Keratinocyte (primary cell): ENCODE results near the gene GJA4. TPM values are rescaled to one million over a fixed set of nuclear protein-coding genes. Genes with fewer than 3 reads are reported as not detected.

Source experiments
- DNase-seq: peaks from one replicate; pipeline ENCODE4 v3.0.0-alpha.2; 2011; ENCODE audit warnings: low read depth, missing footprints, low spot score
- FAIRE-seq: peaks from 2 replicates; lab custom pipeline; 2011; peaks lifted over from hg19 to GRCh38; lab: Jason Lieb, UNC
- H2AFZ ChIP-seq: 2 replicates; pipeline ENCODE4 v1.6.0; 2012; ENCODE audit warnings: low read length, control low read depth, inconsistent platforms; ENCODE audit not compliant: control insufficient read depth
- H3K27ac ChIP-seq: 2 replicates; pipeline ENCODE4 v1.5.1; 2011; ENCODE audit warnings: low read length; ENCODE audit not compliant: control insufficient read depth, insufficient read depth
- H3K27me3 ChIP-seq: 3 replicates; pipeline ENCODE4 v1.6.0; 2011; ENCODE audit warnings: low read length; ENCODE audit not compliant: control insufficient read depth, insufficient read depth; ENCODE audit errors: extremely low read depth
- H3K36me3 ChIP-seq, 2 experiments: 2 replicates in 1 of 2; 3 replicates in 1 of 2; pipeline ENCODE4 v1.5.1; 2011; ENCODE audit warnings: low read length in 2 of 2, mild to moderate bottlenecking in 1 of 2; ENCODE audit not compliant: control insufficient read depth in 2 of 2, insufficient read depth in 2 of 2; ENCODE audit errors: extremely low read depth in 1 of 2
- H3K4me1 ChIP-seq: 3 replicates; pipeline ENCODE4 v1.5.1; 2011; ENCODE audit warnings: low read length; ENCODE audit not compliant: control insufficient read depth, insufficient read depth; ENCODE audit errors: extremely low read depth
- H3K4me2 ChIP-seq: 3 replicates; pipeline ENCODE4 v1.6.0; 2011; ENCODE audit warnings: low read depth, low read length; ENCODE audit not compliant: control insufficient read depth, insufficient read depth; ENCODE audit errors: extremely low read depth
- H3K4me3 ChIP-seq, 3 experiments: fragments of 200-600 bp in 1 of 3; sonication (generic) in 1 of 3; 2 replicates in 2 of 3; 3 replicates in 1 of 3; pipeline ENCODE4 v1.5.1; 2011 to 2016; ENCODE audit warnings: low read length in 3 of 3, mild to moderate bottlenecking in 3 of 3, control low read depth in 2 of 3, inconsistent platforms in 1 of 3, low read depth in 1 of 3, mixed read lengths in 1 of 3, mixed run types in 1 of 3, moderate library complexity in 1 of 3; ENCODE audit not compliant: control insufficient read depth in 2 of 3, insufficient read depth in 2 of 3; ENCODE audit errors: extremely low read depth in 1 of 3
- H3K79me2 ChIP-seq: 2 replicates; pipeline ENCODE4 v1.6.0; 2012; ENCODE audit warnings: low read length; ENCODE audit not compliant: control insufficient read depth, insufficient read depth
- H3K9ac ChIP-seq: 3 replicates; pipeline ENCODE4 v1.6.0; 2011; ENCODE audit warnings: low read length; ENCODE audit not compliant: control insufficient read depth, insufficient read depth; ENCODE audit errors: extremely low read depth
- H3K9me1 ChIP-seq: 3 replicates; pipeline ENCODE4 v1.6.0; 2011; ENCODE audit warnings: low read length; ENCODE audit not compliant: control insufficient read depth, insufficient read depth; ENCODE audit errors: extremely low read depth
- H3K9me3 ChIP-seq: 2 replicates; pipeline ENCODE4 v1.5.1; 2012; ENCODE audit warnings: low read depth, low read length; ENCODE audit not compliant: control insufficient read depth
- H4K20me1 ChIP-seq: 3 replicates; pipeline ENCODE4 v1.6.0; 2011; ENCODE audit warnings: low read length; ENCODE audit not compliant: control insufficient read depth, insufficient read depth; ENCODE audit errors: extremely low read depth
- CTCF ChIP-seq, 3 experiments: IDR thresholded peaks in 1 of 3; conservative IDR thresholded peaks in 1 of 3; optimal IDR thresholded peaks in 1 of 3; 2 replicates in 2 of 3; 3 replicates in 1 of 3; pipeline versions ENCODE3 to v1.5.1; 2011; ENCODE audit warnings: low read length in 3 of 3, mild to moderate bottlenecking in 3 of 3, moderate library complexity in 2 of 3, control low read depth in 1 of 3, inconsistent platforms in 1 of 3; ENCODE audit not compliant: insufficient read depth in 2 of 3; ENCODE audit errors: extremely low read depth in 1 of 3
- EZH2 ChIP-seq: IDR thresholded peaks from one replicate; pipeline ENCODE4 v1.6.1; 2012; ENCODE audit warnings: inconsistent platforms, mild to moderate bottlenecking, low read length, moderate library complexity
- dilution Hi-C: fragments of 300-500 bp; cut with MboI; formaldehyde crosslinking; loops from one replicate; pipeline ENCODE4 v1.7.0; 2020; ENCODE audit warnings: low sequenced_read_pairs; ENCODE audit not compliant: extremely low pct_ligation_motif_present
- polyA plus RNA-seq, 5 experiments: library from polyadenylated mRNA; depleted of rRNA in 3 of 5; stranded (reverse) in 3 of 5; stranded (forward) in 1 of 5; unstranded in 1 of 5; fragments of >200 nt; gene quantifications; 1 replicate in 1 of 5; 2 replicates in 3 of 5; 3 replicates in 1 of 5; pipeline versions ENCODE4 v1.2.1 to v1.2.3, GENCODE V29; 2011 to 2012; ENCODE audit warnings: missing spikeins in 2 of 5, low read depth in 1 of 5, low replicate concordance in 1 of 5

GJA4 gene
- polyA plus RNA-seq, 1 donor (not counting 4 experiments of a cell fraction or from before 2014, with no cell fraction given) = not detected

- no peak overlapping the region for H3K9ac ChIP-seq
- dilution Hi-C loops = no loop called here
- no peaks in the 10 kb centered on the region for H4K20me1 ChIP-seq
- no peak for FAIRE-seq
- no peak overlapping the region for H3K4me2 ChIP-seq
- H3K9me3 ChIP-seq = no peaks in the 10 kb centered on the region
- no peaks in the 10 kb centered on the region for H3K79me2 ChIP-seq
- no peaks in the 10 kb centered on the region for H3K9me1 ChIP-seq
- H3K4me3 ChIP-seq = no peak overlapping the region
- no peak overlapping the region for H2AFZ ChIP-seq
- no peaks in the 10 kb centered on the region for H3K4me1 ChIP-seq
- no peak for DNase-seq
- no peaks in the 10 kb centered on the region for H3K27me3 ChIP-seq
- TF ChIP-seq CTCF (optimal IDR thresholded peaks at IDR 0.05 in 1 of 3, IDR thresholded peaks at IDR 0.05 in 1 of 3, conservative IDR thresholded peaks at IDR 0.05 in 1 of 3; ENCODE audit: extremely low read depth in 1 of 3, insufficient read depth in 2 of 3, low read length in 3 of 3) (no peak), EZH2 (no peak)
- no peak overlapping the region for H3K27ac ChIP-seq
- peaks cover 0 to 1% of the 10 kb centered on the region in 2 experiments for H3K36me3 ChIP-seq
These were observed 50.2 kb downstream of the GJA4 start for GRCh38 chr1:34842952-34843371.

GRCh38 chr1:34843392-34844251, 50.8 kb downstream of the GJA4 start:
- FAIRE-seq (no peak), DNase-seq (no peak)
- no peaks in the 10 kb centered on the region for H3K9me1 ChIP-seq
- no peaks in the 10 kb centered on the region for H3K4me1 ChIP-seq
- no peak overlapping the region for H3K9ac ChIP-seq
- H3K36me3 ChIP-seq = peaks cover 0 to 7% of the 10 kb centered on the region in 2 experiments
- H3K9me3 ChIP-seq = no peaks in the 10 kb centered on the region
- H3K4me2 ChIP-seq = no peak overlapping the region
- no peak overlapping the region for H3K4me3 ChIP-seq
- TF ChIP-seq CTCF (optimal IDR thresholded peaks at IDR 0.05 in 1 of 3, IDR thresholded peaks at IDR 0.05 in 1 of 3, conservative IDR thresholded peaks at IDR 0.05 in 1 of 3; ENCODE audit: extremely low read depth in 1 of 3, insufficient read depth in 2 of 3, low read length in 3 of 3) (no peak), EZH2 (no peak)
- no peak overlapping the region for H2AFZ ChIP-seq
- no peak overlapping the region for H3K27ac ChIP-seq
- dilution Hi-C loops = no loop called here
- no peaks in the 10 kb centered on the region for H3K27me3 ChIP-seq
- no peaks in the 10 kb centered on the region for H3K79me2 ChIP-seq
- H4K20me1 ChIP-seq = no peaks in the 10 kb centered on the region
